Neural cell (in vitro differentiated cells): ENCODE results near the gene BTN2A1. TPM values are rescaled to one million over a fixed set of nuclear protein-coding genes. Genes with fewer than 3 reads are reported as not detected.

Experiments used
- H2AFZ ChIP-seq: fragments of 200-600, 300-800 bp; sonication (generic), shearing (Covaris generic); 2 replicates; pipeline ENCODE4 v1.6.0; 2014; ENCODE audit warnings: low read depth, mild to moderate bottlenecking, antibody characterized with exemption, low read length, moderate library complexity
- H3F3A ChIP-seq: fragments of 200-600 bp; shearing (Covaris generic); 2 replicates; pipeline ENCODE4 v1.6.1; 2016; ENCODE audit warnings: mild to moderate bottlenecking, moderate library complexity, mixed read lengths, antibody characterized with exemption, low read length; ENCODE audit not compliant: insufficient read depth, poor library complexity, severe bottlenecking
- H3K27ac ChIP-seq: fragments of 200-600, 300-800 bp; sonication (generic), shearing (Covaris generic); 2 replicates; pipeline ENCODE4 v1.5.1; 2014; ENCODE audit warnings: mild to moderate bottlenecking, low read length, moderate library complexity
- H3K27me3 ChIP-seq: fragments of 300-800, 200-600 bp; sonication (generic), shearing (Covaris generic); 2 replicates; pipeline ENCODE4 v1.6.0; 2014; ENCODE audit warnings: mild to moderate bottlenecking, low read depth, low read length, moderate library complexity; ENCODE audit not compliant: insufficient read depth
- H3K36me3 ChIP-seq: fragments of 300-800, 200-600 bp; sonication (generic), shearing (Covaris generic); 2 replicates; pipeline ENCODE4 v1.5.1; 2014; ENCODE audit warnings: mild to moderate bottlenecking, antibody characterized with exemption, low read length, moderate library complexity; ENCODE audit not compliant: insufficient read depth
- H3K4me2 ChIP-seq: fragments of 300-800, 200-600 bp; sonication (generic), shearing (Covaris generic); 2 replicates; pipeline ENCODE4 v1.6.0; 2014; ENCODE audit warnings: mild to moderate bottlenecking, low read length
- H3K4me3 ChIP-seq: fragments of 300-800, 200-600 bp; sonication (generic), shearing (Covaris generic); 2 replicates; pipeline ENCODE4 v1.5.1; 2014; ENCODE audit warnings: mild to moderate bottlenecking, low read length, moderate library complexity
- H3K79me2 ChIP-seq: fragments of 200-600 bp; shearing (Covaris generic); replicated peaks from 2 replicates; pipeline ENCODE4 v1.6.0; 2014; ENCODE audit warnings: mild to moderate bottlenecking, low read length, moderate library complexity; ENCODE audit not compliant: insufficient read depth
- H3K9ac ChIP-seq: fragments of 300-800, 200-600 bp; sonication (generic), shearing (Covaris generic); 2 replicates; pipeline ENCODE4 v1.6.1; 2016; ENCODE audit warnings: mild to moderate bottlenecking, low read length, mixed read lengths
- H3K9me2 ChIP-seq: fragments of 200-600 bp; shearing (Covaris generic); 2 replicates; pipeline ENCODE4 v1.6.1; 2016; ENCODE audit warnings: mild to moderate bottlenecking, low read length, mixed read lengths; ENCODE audit not compliant: insufficient read depth
- H3K9me3 ChIP-seq: fragments of 200-600, 300-800 bp; sonication (generic), shearing (Covaris generic); 2 replicates; pipeline ENCODE4 v1.6.1; 2016; ENCODE audit warnings: mild to moderate bottlenecking, mixed run types, low read length, moderate library complexity, mixed read lengths
- H4K20me1 ChIP-seq: fragments of 200-600 bp; shearing (Covaris generic); 2 replicates; pipeline ENCODE4 v1.6.1; 2016; ENCODE audit warnings: mild to moderate bottlenecking, mixed run types; ENCODE audit not compliant: insufficient read depth
- EP300 ChIP-seq: fragments of 450-650 bp; conservative IDR thresholded peaks from 2 replicates; pipeline ENCODE4 v1.6.1; 2014; ENCODE audit warnings: antibody characterized with exemption, mild to moderate bottlenecking, moderate library complexity; ENCODE audit not compliant: poor library complexity, severe bottlenecking
- EZH2 ChIP-seq: fragments of 200-600, 300-800 bp; shearing (Covaris generic), sonication (generic); IDR thresholded peaks from 2 replicates; pipeline ENCODE4 v1.6.1; 2014; ENCODE audit warnings: antibody characterized with exemption, low read length, borderline replicate concordance, mild to moderate bottlenecking; ENCODE audit not compliant: insufficient read depth, poor library complexity, severe bottlenecking
- MXI1 ChIP-seq: fragments of 450-650 bp; conservative IDR thresholded peaks from 2 replicates; pipeline ENCODE4 v1.6.1; 2014; ENCODE audit warnings: antibody characterized with exemption, mild to moderate bottlenecking; ENCODE audit not compliant: poor library complexity, severe bottlenecking
- POLR2AphosphoS5 ChIP-seq: IDR thresholded peaks from 2 replicates; pipeline ENCODE4 v1.6.1; 2012
- RAD21 ChIP-seq: fragments of 450-650 bp; conservative IDR thresholded peaks from 2 replicates; pipeline ENCODE4 v1.6.1; 2014; ENCODE audit warnings: antibody characterized with exemption, mild to moderate bottlenecking, moderate library complexity
- SMC3 ChIP-seq: fragments of 450-650 bp; conservative IDR thresholded peaks from 2 replicates; pipeline ENCODE4 v1.6.1; 2014; ENCODE audit warnings: antibody characterized with exemption, mild to moderate bottlenecking, moderate library complexity; ENCODE audit not compliant: poor library complexity
- TAF1 ChIP-seq: IDR thresholded peaks from 2 replicates; pipeline ENCODE4 v1.6.1; 2012; ENCODE audit warnings: low read depth
- polyA plus RNA-seq: library from polyadenylated mRNA; depleted of rRNA; stranded (reverse); fragments of >200 nt; gene quantifications from 2 replicates; pipeline ENCODE4 v1.2.3, GENCODE V29; 2014
- TF ChIP-seq, protein P1 (sequence below): fragments of 450-650 bp; IDR thresholded peaks from 2 replicates; pipeline ENCODE4 v1.5.1; 2014; ENCODE audit warnings: antibody characterized with exemption, mild to moderate bottlenecking, moderate library complexity; ENCODE audit not compliant: poor library complexity, severe bottlenecking
- TF ChIP-seq, protein P2 (sequence below): IDR thresholded peaks from 2 replicates; pipeline ENCODE4 v1.6.1; 2012; ENCODE audit warnings: borderline replicate concordance

Gene BTN2A1
- polyA plus RNA-seq, 1 donor from 2014 or later = 33.8 TPM

DNA sequence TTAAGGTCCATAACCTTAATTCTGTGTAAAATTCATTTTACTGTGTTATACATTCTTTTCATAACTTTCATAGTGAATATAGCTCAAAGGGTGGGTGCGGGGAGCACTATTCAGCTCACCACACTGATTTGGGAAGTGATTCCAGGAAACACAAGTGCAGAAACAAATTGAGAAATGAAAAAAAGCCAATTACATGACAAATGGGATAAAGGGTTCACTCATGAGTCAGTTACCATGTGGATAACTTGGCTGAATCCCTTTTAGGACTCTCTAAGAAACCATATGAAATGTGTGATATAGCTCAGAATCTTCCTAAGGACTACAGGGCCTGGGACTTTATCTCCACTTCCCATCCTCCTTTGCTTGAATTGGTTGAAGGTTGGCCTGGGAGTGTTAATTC is 3.1 kb upstream of the BTN2A1 start:
- Histone ChIP-seq H3K79me2 (peaks cover 12% of the 10 kb centered on the region), H3K36me3 (no peaks in the 10 kb centered on the region), H3K27me3 (no peaks in the 10 kb centered on the region), H3K27ac (no peak overlapping the region), H3K9me3 (no peaks in the 10 kb centered on the region), H4K20me1 (no peaks in the 10 kb centered on the region), H2AFZ (no peak overlapping the region), H3K4me3 (no peak overlapping the region), H3K4me2 (no peak overlapping the region), H3K9me2 (no peaks in the 10 kb centered on the region), H3F3A (no peaks in the 10 kb centered on the region), H3K9ac (no peak overlapping the region)
- TF ChIP-seq, protein P1, sequence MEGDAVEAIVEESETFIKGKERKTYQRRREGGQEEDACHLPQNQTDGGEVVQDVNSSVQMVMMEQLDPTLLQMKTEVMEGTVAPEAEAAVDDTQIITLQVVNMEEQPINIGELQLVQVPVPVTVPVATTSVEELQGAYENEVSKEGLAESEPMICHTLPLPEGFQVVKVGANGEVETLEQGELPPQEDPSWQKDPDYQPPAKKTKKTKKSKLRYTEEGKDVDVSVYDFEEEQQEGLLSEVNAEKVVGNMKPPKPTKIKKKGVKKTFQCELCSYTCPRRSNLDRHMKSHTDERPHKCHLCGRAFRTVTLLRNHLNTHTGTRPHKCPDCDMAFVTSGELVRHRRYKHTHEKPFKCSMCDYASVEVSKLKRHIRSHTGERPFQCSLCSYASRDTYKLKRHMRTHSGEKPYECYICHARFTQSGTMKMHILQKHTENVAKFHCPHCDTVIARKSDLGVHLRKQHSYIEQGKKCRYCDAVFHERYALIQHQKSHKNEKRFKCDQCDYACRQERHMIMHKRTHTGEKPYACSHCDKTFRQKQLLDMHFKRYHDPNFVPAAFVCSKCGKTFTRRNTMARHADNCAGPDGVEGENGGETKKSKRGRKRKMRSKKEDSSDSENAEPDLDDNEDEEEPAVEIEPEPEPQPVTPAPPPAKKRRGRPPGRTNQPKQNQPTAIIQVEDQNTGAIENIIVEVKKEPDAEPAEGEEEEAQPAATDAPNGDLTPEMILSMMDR = no peak
- no peak for TF ChIP-seq POLR2AphosphoS5
- TF ChIP-seq MXI1 = no peak
- TF ChIP-seq RAD21 = no peak
- no peak for TF ChIP-seq EZH2
- no peak for TF ChIP-seq TAF1
- TF ChIP-seq SMC3 = no peak
- TF ChIP-seq, protein P2, sequence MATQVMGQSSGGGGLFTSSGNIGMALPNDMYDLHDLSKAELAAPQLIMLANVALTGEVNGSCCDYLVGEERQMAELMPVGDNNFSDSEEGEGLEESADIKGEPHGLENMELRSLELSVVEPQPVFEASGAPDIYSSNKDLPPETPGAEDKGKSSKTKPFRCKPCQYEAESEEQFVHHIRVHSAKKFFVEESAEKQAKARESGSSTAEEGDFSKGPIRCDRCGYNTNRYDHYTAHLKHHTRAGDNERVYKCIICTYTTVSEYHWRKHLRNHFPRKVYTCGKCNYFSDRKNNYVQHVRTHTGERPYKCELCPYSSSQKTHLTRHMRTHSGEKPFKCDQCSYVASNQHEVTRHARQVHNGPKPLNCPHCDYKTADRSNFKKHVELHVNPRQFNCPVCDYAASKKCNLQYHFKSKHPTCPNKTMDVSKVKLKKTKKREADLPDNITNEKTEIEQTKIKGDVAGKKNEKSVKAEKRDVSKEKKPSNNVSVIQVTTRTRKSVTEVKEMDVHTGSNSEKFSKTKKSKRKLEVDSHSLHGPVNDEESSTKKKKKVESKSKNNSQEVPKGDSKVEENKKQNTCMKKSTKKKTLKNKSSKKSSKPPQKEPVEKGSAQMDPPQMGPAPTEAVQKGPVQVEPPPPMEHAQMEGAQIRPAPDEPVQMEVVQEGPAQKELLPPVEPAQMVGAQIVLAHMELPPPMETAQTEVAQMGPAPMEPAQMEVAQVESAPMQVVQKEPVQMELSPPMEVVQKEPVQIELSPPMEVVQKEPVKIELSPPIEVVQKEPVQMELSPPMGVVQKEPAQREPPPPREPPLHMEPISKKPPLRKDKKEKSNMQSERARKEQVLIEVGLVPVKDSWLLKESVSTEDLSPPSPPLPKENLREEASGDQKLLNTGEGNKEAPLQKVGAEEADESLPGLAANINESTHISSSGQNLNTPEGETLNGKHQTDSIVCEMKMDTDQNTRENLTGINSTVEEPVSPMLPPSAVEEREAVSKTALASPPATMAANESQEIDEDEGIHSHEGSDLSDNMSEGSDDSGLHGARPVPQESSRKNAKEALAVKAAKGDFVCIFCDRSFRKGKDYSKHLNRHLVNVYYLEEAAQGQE = no peak
- TF ChIP-seq EP300 = no peak

DNA sequence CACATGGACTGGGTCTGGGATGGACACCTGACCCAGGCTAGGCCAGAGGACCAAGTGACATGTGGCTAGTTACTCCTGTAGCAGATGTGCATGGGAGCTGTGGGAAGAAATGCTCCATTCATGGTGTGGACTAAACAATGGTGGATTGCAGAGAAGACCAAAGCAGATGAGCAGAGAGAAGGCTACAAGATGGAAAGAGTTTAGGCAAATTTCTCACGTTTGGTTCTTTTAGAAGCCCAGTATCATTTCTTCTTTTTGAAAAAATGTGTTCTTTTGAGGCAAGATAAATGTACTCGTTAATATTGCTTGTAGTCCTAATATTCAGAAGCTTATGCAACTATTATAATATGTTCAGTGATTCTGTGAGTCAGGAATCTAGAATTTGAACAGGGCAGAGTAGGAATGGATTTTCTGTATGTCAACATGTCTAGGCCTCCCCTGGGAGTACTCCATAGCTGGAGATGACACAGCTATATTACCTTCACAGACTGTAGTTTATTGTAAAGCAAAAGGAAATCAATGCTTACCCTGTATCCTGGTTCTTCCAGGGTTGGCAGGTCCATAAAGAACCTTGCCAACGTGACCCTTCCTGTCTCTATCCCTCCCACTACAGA is 2.3 kb upstream of the BTN2A1 start:
- peaks cover 2% of the 10 kb centered on the region for H3K36me3 ChIP-seq
- no peaks in the 10 kb centered on the region for H3K9me3 ChIP-seq
- no peak for TF ChIP-seq EP300
- TF ChIP-seq TAF1 = no peak
- no peak for TF ChIP-seq POLR2AphosphoS5
- TF ChIP-seq MXI1 = no peak
- TF ChIP-seq RAD21 = no peak
- TF ChIP-seq EZH2 = no peak
- TF ChIP-seq, protein P2 = no peak
- TF ChIP-seq, protein P1 = no peak
- no peak for TF ChIP-seq SMC3
- H2AFZ ChIP-seq = no peak overlapping the region
- no peaks in the 10 kb centered on the region for H4K20me1 ChIP-seq
- no peaks in the 10 kb centered on the region for H3K9me2 ChIP-seq
- no peak overlapping the region for H3K4me2 ChIP-seq
- no peaks in the 10 kb centered on the region for H3K27me3 ChIP-seq
- H3K27ac ChIP-seq = no peak overlapping the region
- H3K79me2 ChIP-seq = peaks cover 20% of the 10 kb centered on the region
- H3K4me3 ChIP-seq = no peak overlapping the region
- no peak overlapping the region for H3K9ac ChIP-seq
- H3F3A ChIP-seq = no peaks in the 10 kb centered on the region
